GM12873 (cell line): ENCODE measurements around the gene DOCK1.

Experiments used
- CTCF ChIP-seq: IDR thresholded peaks from 2 replicates; pipeline ENCODE4 v1.5.1; 2012; ENCODE audit warnings: low read depth, mild to moderate bottlenecking, moderate library complexity, low read length, control low read depth; ENCODE audit not compliant: insufficient read depth; ENCODE audit errors: missing control alignments

DOCK1 gene

DNA sequence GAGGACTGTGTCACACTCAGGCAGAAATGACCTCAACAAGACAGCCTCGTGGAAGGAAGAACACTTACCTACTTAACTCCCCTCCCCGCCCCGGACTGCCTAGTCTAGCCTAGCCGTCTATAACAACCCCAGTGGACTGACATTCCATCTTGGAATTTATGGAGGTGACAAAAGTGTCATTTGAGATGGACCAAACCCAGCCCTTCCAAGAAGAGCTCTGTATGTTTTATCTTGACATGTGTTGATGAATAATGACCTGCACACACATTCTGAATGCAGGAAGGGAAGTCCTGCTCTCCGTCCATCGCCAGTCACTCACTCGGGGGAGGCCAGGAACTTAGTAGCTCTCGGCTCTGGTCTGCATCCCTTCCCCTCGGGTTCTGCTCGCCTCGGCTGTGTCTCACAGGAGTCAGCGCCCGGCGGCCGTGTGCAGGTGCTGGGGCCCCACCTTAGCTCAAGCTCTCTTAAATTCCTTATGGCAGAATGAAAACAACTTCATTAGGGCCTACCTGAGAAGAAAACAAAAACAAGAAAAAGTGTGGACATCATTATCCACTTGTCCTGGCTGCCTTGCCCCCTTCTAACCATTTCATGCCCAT lies 503.0 kb downstream of the DOCK1 start:
- TF ChIP-seq CTCF: no peak

- TF ChIP-seq CTCF: no peak
These were observed 503.5 kb downstream of the DOCK1 start for GRCh38 chr10:127408733-127409132.

GRCh38 chr10:127410030-127410429 lies 504.8 kb downstream of the DOCK1 start:
- TF ChIP-seq CTCF: no peak

DNA sequence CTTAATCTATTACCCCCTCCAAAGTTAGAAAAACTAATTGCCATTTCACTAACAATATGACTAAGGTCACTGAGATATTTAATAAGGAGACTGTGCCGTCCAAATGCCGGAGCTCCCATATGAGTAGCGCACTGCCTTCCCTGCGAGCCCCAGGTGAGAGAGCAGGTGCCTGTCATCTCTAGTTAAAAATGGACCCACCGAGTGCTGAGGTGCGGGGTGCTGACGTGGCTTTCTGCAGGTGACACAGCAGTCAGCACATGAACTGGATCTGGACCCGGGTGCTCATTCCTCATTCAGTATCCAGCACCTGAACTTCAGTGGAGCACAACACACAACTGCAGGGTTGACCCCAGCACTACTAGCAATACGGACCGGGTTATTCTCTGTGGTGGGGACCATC lies 505.8 kb downstream of the DOCK1 start:
- TF ChIP-seq CTCF: no peak

GRCh38 chr10:127413326-127413725 lies 508.1 kb downstream of the DOCK1 start:
- TF ChIP-seq CTCF: no peak

GRCh38 chr10:127414024-127414423 lies 508.8 kb downstream of the DOCK1 start:
- no peak for TF ChIP-seq CTCF

DNA sequence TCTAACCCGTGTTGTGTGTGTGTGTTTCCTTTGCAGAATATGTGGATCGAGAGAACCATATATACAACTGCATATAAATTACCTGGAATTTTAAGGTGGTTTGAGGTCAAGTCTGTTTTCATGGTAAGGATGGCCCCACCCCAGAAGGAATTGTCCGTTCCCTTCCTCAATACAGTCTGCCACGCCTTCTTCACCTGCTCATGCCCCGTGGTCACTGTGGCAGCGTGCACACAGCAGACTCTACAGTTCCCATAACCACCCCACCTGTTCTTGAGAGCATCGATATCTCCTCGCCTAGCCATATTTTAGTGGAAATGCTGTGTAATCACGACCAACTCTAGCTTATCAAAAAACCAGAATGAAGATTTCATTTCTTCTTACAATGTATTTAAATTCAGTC lies 509.9 kb downstream of the DOCK1 start:
- no peak for TF ChIP-seq CTCF
